Airway epithelial cell (primary cell): Measurements from ENCODE around the gene CD80. TPM values are rescaled to one million over a fixed set of nuclear protein-coding genes. Genes with fewer than 3 reads are reported as not detected.

ENCODE experiments used
- total RNA-seq: library from RNA; depleted of rRNA; stranded (reverse); fragments of >200 nt; gene quantifications from 2 replicates; pipeline ENCODE4 v1.2.3, GENCODE V29; 2015

The CD80 gene, protein sequence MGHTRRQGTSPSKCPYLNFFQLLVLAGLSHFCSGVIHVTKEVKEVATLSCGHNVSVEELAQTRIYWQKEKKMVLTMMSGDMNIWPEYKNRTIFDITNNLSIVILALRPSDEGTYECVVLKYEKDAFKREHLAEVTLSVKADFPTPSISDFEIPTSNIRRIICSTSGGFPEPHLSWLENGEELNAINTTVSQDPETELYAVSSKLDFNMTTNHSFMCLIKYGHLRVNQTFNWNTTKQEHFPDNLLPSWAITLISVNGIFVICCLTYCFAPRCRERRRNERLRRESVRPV
- not detected in 2 replicates for total RNA-seq

DNA sequence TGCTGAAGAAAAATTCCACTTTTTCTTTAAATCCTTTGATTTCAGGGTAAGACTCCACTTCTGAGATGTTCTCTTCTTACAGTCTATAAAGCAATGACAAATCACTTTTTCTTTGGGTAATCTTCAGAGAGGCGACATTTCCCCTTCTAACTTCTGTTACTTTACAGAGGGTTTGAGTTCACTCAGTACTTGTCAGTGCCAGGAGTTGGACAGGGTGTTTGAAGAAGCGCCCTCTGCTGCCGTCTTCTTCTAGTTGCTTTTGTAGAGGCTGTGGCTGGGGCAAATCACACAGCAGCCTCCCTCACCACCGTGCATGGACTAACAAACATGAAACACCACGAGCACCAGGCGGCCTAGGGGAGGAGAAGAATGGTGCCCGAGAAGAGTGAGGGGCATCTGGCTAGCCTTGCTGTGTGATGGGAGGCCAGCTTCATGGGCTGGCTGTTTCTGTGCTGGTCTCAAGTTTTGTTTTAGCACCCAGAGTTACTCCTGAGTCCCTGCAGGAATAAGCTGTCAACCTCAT lies at the start of gene CD80:
TSS of gene CD80 (minus strand) at position 174 of the 523 bp plus-strand sequence. CDS start 1,886 bp downstream, outside the sequence.

DNA sequence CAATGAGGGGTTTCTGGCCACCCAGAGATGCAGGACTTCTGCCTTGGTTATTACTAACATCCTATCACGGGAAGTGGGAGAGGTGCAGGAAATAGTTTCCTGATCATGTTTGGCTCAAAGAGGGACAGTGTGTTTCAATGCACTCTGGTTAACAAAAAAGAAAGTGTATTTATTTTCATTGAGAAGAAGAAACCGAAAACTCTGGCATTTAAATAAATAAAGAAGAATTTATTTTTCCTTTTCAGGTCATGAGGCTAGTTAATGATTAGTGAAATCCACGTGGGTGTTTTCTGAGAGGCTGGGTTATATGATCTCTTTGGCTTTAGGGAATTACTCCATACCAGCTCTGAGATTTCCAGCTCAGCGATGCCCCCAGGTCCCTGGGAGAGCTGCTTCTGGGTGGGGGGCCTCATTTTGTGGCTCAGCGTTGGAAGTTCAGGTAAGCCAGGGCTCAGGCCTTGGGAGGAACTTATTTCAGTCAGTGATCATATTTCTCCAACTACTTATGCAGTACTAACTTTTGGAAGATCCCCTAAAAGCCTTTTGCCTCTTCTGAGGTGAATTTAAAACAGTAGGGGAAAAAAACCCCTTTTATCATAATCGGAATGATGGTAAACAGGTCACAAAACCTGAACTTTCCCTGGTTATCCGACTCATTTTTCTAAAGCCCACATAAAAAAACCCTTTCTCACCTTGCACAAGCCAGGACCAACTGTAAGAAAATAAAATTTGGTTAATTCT lies 38.3 kb upstream of the CD80 start, which contains the start of gene PLA1A:
TSS of gene PLA1A (plus strand) at position 338 of the 741 bp plus-strand sequence. CDS start at position 367, 29 bp downstream.

DNA sequence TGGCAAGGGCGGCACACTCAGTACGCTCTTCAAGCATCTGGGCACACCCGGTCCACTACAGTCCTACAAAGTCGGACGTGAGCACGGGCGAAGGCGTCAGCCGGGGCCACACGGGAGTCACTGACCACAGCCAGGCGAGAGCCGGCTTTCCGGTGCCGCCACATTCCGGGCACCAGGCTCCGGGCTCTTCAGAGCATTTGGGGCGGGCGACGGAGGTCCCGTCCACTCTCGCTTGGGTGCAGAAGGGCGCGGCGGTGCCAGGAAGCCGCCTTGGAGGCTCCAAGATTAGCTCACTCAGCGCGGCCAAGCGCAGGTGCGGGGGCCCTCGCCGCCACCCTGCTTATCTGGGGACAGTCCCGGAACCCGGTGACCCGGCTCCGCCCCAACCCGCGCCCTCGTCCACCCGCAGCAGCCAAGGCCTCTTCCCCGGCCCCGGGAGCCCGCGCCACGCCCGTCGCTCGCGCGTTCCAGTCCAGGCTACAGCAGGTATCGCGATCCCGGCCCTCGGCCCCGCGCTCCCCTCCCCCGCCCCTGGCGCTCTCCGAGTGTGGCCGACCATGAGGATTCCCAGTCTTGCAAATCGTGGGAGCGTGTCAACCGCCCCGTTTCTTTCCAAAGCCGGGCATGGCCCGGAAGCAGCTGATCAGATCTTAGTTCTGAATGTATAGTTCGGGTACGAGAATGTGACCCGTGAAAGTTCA lies 20.1 kb upstream of the CD80 start, which contains the start of gene ADPRH:
TSS of gene ADPRH (plus strand) at position 127 of the 701 bp plus-strand sequence. CDS start 2,678 bp downstream, outside the sequence.

DNA sequence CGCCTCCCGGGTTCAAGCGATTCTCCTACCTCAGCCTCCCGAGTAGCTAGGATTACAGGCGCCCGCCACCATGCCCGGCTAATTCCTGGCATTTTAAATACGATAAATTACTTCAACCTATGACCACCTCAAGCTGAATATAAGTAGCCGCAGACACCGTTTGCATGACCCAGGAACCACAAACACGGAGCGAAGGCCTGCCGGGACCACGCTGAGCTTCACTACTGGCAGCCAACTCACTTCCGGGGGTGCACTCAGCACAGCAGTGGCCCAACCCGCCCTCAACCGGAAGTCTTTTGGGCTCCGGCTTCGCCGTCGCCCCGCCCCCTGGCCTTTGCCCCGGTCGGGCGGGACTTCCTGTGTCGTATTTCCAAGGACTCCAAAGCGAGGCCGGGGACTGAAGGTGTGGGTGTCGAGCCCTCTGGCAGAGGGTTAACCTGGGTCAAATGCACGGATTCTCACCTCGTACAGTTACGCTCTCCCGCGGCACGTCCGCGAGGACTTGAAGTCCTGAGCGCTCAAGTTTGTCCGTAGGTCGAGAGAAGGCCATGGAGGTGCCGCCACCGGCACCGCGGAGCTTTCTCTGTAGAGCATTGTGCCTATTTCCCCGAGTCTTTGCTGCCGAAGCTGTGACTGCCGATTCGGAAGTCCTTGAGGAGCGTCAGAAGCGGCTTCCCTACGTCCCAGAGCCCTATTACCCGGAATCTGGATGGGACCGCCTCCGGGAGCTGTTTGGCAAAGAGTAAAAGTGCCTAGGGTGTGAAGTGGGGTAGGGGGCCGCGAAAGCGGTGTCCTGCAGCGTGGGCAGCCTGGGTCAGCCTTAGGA lies 61.0 kb downstream of the CD80 start, which contains the start of gene TIMMDC1:
TSS of gene TIMMDC1 (plus strand) at position 362 of the 826 bp plus-strand sequence. CDS start at position 549, 187 bp downstream.

Other genes with a start within 250 kb of the CD80 start
- gene TMEM39A, start 96.0 kb downstream of the CD80 start, total RNA-seq, result 28.7 and 29.1 TPM in 2 replicates
- 12.2 and 12.6 TPM in 2 replicates for gene POGLUT1, start 90.7 kb downstream of the CD80 start, total RNA-seq
- gene TIMMDC1, start 61.1 kb downstream of the CD80 start, total RNA-seq, result 57.1 and 57.3 TPM in 2 replicates
- 0.46 and 1.2 TPM in 2 replicates for gene ADPRH, start 19.9 kb upstream of the CD80 start, total RNA-seq
- not detected in 2 replicates for gene PLA1A, start 38.3 kb upstream of the CD80 start, total RNA-seq
- gene POPDC2, start 101.0 kb upstream of the CD80 start, total RNA-seq, result 0.14 and 0.65 TPM in 2 replicates
- gene COX17, start 117.8 kb upstream of the CD80 start, total RNA-seq, result 30.5 and 37.3 TPM in 2 replicates
- 0.07 TPM in 1 of 2 replicates, not detected in the other for gene CFAP91, start 143.4 kb upstream of the CD80 start, total RNA-seq
- not detected in 2 replicates for gene NR1I2, start 222.5 kb upstream of the CD80 start, total RNA-seq